Measurements from ENCODE around the gene PRKD1. TPM values are rescaled to one million over a fixed set of nuclear protein-coding genes. Genes with fewer than 3 reads are reported as not detected.
A peak's percentile ranks its signal among the peaks of the same experiment; 100 is the strongest.
"Not testable (repeated sequence)": the region's sequence is repeated elsewhere in the genome, so short reads cannot be mapped to it uniquely, and the experiment has no call there.

PRKD1 gene
- total RNA-seq, 1 donor from 2014 or later: 3.2 TPM

GRCh38 chr14:29847056-29847380, 80.6 kb downstream of the PRKD1 start:
- no peak for ATAC-seq

GRCh38 chr14:29846339-29847055, 81.2 kb downstream of the PRKD1 start:
- no peak for ATAC-seq
- no peak for DNase-seq (ENCODE audit: missing footprints)

More at GRCh38 chr14:29847056-29847380, 80.6 kb downstream of the PRKD1 start:
- DNase-seq (ENCODE audit: missing footprints): no peak
- intact Hi-C loops (cut with DNase I): no loop called here

GRCh38 chr14:29843981-29844380, 83.7 kb downstream of the PRKD1 start:
- intact Hi-C loops (cut with DNase I): no loop called here
- DNase-seq (ENCODE audit: missing footprints) (no peak), ATAC-seq (no peak)

More at GRCh38 chr14:29846339-29847055, 81.2 kb downstream of the PRKD1 start:
- intact Hi-C loops (cut with DNase I): no loop called here

- ATAC-seq (no peak), DNase-seq (ENCODE audit: missing footprints) (no peak)
- intact Hi-C loops (cut with DNase I): no loop called here
Measured at GRCh38 chr14:29842228-29842627, 85.4 kb downstream of the PRKD1 start.

- intact Hi-C loops (cut with DNase I); DNase-seq (ENCODE audit: missing footprints); ATAC-seq: not testable (repeated sequence)
Measured at GRCh38 chr14:29840369-29840892, 87.2 kb downstream of the PRKD1 start.

- intact Hi-C loops (cut with DNase I); ATAC-seq: not testable (repeated sequence)
Measured at GRCh38 chr14:29839691-29840090, 88.0 kb downstream of the PRKD1 start.

GRCh38 chr14:29838752-29839151, 88.9 kb downstream of the PRKD1 start:
- intact Hi-C loops (cut with DNase I): no loop called here
- ATAC-seq (no peak), DNase-seq (ENCODE audit: missing footprints) (no peak)

More at GRCh38 chr14:29839691-29840090, 88.0 kb downstream of the PRKD1 start:
- not testable (repeated sequence) for DNase-seq (ENCODE audit: missing footprints)

GRCh38 chr14:29836395-29836794, 91.3 kb downstream of the PRKD1 start:
- DNase-seq (ENCODE audit: missing footprints) (no peak), ATAC-seq (no peak)

GRCh38 chr14:29832042-29832441, 95.6 kb downstream of the PRKD1 start:
- DNase-seq (ENCODE audit: missing footprints): no peak
- intact Hi-C loops (cut with DNase I): no loop called here
- no peak for ATAC-seq

More at GRCh38 chr14:29836395-29836794, 91.3 kb downstream of the PRKD1 start:
- intact Hi-C loops (cut with DNase I): no loop called here

GRCh38 chr14:29829851-29830250, 97.8 kb downstream of the PRKD1 start:
- ATAC-seq (no peak), DNase-seq (ENCODE audit: missing footprints) (no peak)
- intact Hi-C loops (cut with DNase I): no loop called here

GRCh38 chr14:29823816-29824215, 103.8 kb downstream of the PRKD1 start:
- DNase-seq (ENCODE audit: missing footprints) (no peak), ATAC-seq (no peak)
- intact Hi-C loops (cut with DNase I): no loop called here

GRCh38 chr14:29822430-29822709, 105.3 kb downstream of the PRKD1 start:
- intact Hi-C loops (cut with DNase I): no loop called here
- ATAC-seq (no peak), DNase-seq (ENCODE audit: missing footprints) (no peak)

- DNase-seq (ENCODE audit: missing footprints) (no peak), ATAC-seq (no peak)
- intact Hi-C loops (cut with DNase I): no loop called here
Measured at GRCh38 chr14:29821661-29822429, 105.8 kb downstream of the PRKD1 start.

GRCh38 chr14:29821242-29821641, 106.4 kb downstream of the PRKD1 start:
- DNase-seq (ENCODE audit: missing footprints): no peak
- intact Hi-C loops (cut with DNase I): no loop called here
- ATAC-seq: no peak

- intact Hi-C loops (cut with DNase I): no loop called here
- DNase-seq (ENCODE audit: missing footprints) (no peak), ATAC-seq (no peak)
Measured at GRCh38 chr14:29820785-29821184, 106.9 kb downstream of the PRKD1 start.

GRCh38 chr14:29817767-29818405, 109.8 kb downstream of the PRKD1 start:
- ATAC-seq (no peak), DNase-seq (ENCODE audit: missing footprints) (no peak)
- intact Hi-C loops (cut with DNase I): no loop called here

- ATAC-seq: no peak
- no peak for DNase-seq (ENCODE audit: missing footprints)
Measured at GRCh38 chr14:29815016-29815674, 112.5 kb downstream of the PRKD1 start.

GRCh38 chr14:29814156-29815015, 113.3 kb downstream of the PRKD1 start:
- peak; percentile 69 for ATAC-seq

More at GRCh38 chr14:29815016-29815674, 112.5 kb downstream of the PRKD1 start:
- intact Hi-C loops (cut with DNase I): no loop called here

More at GRCh38 chr14:29814156-29815015, 113.3 kb downstream of the PRKD1 start:
- intact Hi-C loops (cut with DNase I): no loop called here
- DNase-seq (ENCODE audit: missing footprints): peak; percentile 88
